HG03039 (cell line): ENCODE results near the gene DUSP23.

Experiments
- ATAC-seq: cut with Tn5 transposase; IDR thresholded peaks from one replicate; pipeline ENCODE4 v1.9.1; 2021; ENCODE audit warnings: mild to moderate bottlenecking, moderate library complexity; ENCODE audit not compliant: unreplicated experiment

DUSP23 gene

DNA sequence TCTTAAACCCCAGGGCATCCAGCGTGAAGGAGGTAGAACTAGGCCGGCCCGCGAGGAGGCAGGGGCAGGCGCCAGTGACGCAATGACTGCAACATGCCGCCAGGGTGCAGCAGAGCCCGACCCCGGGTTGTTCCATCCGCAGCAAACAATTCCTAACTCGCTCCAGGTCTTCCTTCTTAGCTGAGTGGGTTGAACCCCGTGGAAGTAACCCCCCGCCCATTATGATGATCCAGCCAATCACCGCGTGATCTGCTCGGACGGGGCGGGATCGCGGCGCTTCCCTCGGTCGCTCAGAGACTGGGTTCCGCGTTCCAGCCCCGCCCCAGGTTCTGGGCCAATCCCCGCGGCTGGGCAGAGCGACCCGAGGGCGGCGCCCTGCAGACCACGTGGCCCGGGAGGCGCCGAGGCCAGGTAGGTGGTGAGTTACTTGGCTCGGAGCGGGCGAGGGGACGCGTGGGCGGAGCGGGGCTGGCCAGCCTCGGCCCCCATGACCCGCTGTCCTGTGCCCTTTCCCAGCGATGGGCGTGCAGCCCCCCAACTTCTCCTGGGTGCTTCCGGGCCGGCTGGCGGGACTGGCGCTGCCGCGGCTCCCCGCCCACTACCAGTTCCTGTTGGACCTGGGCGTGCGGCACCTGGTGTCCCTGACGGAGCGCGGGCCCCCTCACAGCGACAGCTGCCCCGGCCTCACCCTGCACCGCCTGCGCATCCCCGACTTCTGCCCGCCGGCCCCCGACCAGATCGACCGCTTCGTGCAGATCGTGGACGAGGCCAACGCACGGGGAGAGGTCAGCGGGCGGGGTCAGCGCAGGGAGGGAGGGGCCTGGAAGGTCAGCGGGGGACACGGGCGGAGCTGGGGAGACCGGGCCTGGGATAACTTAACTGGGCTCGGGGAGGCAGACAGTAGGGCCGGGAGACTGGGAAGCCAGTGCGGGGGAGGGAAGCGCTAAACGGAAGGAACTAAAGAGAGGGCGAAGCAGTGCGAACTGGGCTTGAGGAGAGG lies at the start of gene DUSP23:
Gene DUSP23, plus strand, starts transcription at position 380 of the 1,000 bp plus-strand sequence. Its CDS starts 139 bp downstream, at position 519.
- ATAC-seq = peak; percentile 98

DNA sequence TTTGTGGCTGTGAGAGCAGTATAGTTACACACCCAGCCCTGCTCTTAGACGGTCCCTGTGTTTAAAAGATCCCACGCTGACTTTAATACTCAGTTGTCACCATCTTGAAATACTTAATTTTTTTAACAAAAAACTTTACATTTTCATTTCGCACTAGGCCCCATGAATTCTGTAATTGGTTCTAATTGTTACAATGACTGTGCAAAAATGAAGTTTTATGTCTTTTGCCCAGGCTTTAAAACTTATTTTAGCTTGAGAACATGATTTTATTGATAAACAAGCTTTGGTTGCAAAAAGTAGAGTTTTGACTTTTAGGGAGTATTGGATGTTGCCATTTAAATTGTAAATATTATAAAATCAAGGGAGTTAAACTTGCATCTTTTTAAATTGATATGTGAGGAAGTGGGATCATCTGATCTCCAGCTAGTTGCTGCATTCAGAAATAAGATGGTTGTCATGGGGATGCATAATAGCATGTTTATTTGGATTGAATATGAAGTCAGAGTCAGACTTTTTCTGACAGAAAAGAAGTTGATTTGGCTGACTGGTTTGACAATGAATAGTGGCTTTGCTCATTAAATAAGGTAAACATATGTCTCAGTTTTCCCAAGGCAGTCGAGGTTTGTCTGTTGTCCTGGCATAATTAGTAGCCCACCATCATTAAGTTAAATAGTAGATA lies 43.4 kb upstream of the DUSP23 start:
- ATAC-seq = no peak

DNA sequence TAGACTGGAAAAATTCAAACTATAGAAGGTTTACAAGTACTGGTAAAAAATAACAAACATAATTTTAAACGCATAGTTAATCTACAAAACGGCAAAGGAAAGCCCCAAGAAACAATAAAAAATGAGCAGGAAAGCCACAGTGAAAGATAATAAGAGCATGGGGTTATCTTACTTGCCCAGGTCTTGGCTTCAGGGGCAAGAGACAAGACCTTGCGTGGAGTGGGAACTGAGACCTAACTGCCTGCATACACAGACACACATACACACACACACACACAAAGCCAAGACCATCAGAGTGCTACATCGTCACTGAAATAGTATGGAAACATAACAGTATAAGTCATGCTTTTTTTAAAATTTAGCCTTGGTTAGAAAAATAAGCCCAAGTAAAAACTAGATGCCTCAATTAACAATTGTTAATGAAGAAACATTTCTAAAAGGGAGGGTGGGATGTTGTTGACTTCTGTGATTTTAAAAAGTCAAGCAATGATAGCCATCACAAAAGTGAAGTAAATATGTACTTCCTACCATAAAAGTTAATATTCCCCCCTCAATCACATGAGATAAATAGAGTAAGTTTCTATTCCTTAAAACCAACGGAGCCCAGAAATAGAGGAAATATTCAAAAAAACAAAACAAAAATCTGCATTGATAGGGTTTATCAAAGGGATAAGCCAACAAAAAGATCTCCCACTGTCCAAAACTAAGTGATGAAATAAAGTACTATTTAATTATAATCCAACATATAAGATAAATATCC lies 36.9 kb upstream of the DUSP23 start:
- no peak for ATAC-seq

DNA sequence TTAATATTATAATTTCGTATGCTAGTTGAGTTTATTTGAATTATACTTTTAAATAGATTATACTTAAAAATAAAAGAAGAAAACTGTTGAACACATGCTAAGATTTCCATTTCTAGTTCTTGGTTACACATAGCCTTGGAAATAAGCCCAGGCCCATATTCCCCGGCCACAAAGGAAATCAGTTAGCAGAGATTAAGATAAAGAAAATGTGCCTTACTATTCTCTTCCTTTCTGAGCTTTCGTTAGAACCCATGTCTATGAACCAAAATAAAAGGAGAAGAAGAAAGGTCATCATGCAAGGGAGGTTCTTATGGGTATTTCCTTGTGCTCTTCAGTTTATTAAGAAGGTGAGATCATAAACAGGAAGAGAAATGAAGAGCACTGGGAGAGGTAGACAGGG lies 34.1 kb upstream of the DUSP23 start:
- no peak for ATAC-seq

DNA sequence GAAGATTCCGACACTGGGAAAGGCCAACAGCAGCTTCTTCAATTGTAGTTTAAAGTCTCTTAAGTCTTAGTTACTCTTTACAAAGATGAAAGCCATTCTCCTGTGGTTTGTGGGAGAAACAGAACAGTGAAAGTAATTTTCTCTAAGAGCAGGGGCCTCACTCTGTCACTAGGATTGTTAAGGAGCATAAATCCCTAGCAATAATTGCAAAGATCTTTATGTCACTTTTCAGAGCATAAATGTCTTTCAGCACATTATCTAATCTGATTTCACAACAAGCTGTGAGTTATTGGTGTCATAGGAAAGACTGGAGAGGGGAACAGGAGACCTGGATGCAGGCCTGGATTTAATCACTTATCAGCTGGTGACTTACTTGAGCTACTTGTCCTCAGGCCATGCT lies 32.4 kb upstream of the DUSP23 start:
- ATAC-seq = no peak

- ATAC-seq = no peak
These were observed 31.1 kb upstream of the DUSP23 start for GRCh38 chr1:159749630-159750029.

GRCh38 chr1:159750621-159751020 lies 30.1 kb upstream of the DUSP23 start:
- ATAC-seq = no peak

DNA sequence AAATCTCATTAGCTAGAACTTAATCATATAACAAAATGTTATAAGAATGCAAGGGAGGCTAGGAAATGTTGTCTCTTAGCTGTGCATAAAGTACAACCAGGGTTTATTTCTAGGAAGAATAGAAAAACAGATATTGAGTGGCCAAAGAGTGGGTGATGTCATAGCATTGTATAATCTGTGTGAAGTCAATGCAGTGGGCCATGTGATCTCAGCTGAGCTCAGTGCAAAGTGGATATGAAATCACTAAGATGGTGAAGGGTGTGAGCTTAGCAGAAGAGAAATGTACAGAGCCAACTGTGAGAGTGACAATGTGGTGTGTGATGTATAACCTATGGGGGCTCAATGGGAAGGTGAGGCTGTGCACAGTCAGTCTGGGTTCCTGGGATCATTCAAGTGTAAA lies 29.7 kb upstream of the DUSP23 start:
- ATAC-seq = no peak

- no peak for ATAC-seq
These were observed 28.6 kb upstream of the DUSP23 start for GRCh38 chr1:159752135-159752580.

GRCh38 chr1:159753386-159753785 lies 27.4 kb upstream of the DUSP23 start:
- ATAC-seq = no peak

- ATAC-seq = no peak
These were observed 25.2 kb upstream of the DUSP23 start for GRCh38 chr1:159755451-159756007.

DNA sequence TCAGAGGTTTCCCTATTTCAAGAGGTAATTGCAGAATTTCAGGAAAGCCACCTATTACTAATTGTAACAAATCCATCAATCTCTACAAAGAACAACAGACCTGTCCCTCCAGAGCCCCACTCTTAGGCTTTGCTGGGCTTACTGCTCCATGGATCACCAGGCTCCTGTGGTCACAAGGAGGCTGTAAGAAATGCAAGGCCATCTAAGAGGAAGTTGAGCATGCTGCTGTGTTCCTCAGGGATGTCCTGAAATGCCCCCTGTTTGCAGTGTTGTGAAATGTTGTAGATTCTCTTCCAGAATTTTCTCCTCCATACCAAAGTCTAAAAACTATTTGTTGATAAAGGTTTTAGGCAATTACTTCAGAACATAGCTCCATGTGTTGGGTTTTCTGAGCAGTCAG lies 24.4 kb upstream of the DUSP23 start:
- ATAC-seq = no peak

GRCh38 chr1:159763686-159764085 lies 17.1 kb upstream of the DUSP23 start:
- no peak for ATAC-seq

DNA sequence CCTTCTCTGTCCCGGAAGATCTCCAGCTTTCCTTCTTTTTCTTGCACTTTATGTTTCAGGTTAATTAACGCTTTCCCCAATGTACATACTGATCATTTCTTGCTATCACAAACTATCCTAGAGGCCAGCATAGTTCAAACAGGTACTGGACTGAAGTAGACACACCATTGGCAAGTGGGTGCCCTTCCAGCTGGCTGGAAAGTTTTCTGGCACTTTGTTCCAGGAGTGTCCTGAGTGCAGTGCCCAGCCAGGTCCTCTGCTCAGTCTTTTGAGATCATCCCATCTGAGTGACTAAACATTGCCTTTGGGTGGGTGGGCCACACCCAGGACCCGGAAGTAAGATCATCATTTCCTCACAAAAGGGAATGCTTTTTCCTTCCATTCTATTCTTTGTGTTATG lies 15.0 kb upstream of the DUSP23 start:
- ATAC-seq = no peak

DNA sequence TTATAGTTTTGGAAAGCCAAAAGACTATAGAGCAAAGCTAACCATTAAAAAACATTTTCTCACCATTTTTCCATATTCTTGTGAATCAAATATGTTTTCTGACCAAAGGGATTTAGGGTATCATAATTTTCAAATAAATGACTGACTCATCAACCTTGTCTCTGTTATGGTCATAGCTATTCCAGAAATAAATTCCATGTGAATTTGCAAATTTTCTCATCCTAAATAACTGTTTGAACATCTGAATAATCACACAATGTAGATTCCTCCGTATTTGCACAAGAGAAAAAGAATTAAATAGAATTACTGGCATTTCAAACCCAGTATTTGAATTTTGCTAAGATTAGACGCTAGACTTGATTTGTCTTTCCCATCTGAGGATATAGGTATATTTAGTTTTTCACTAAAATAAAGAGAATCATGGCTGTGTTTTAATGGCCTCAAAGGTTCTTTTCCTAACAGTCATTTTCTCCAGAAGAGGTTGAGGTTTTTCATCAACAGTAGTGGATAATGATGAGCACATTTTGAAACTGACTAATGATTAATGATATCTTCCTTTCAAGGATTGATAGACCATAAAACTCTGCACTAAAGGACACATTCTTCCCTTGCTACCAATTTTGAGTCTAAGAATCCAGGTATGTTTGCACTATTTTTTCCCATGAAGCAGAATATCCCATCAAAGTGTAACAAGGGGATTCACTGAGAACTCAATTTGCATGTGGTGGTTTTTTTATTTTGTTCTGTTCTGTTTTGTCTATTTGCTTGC lies 9.5 kb upstream of the DUSP23 start:
- no peak for ATAC-seq

- ATAC-seq = no peak
These were observed 6.3 kb upstream of the DUSP23 start for GRCh38 chr1:159774465-159774864.

- no peak for ATAC-seq
These were observed 5.0 kb upstream of the DUSP23 start for GRCh38 chr1:159775716-159776115.

GRCh38 chr1:159778266-159778665 lies 2.5 kb upstream of the DUSP23 start:
- ATAC-seq = no peak

DNA sequence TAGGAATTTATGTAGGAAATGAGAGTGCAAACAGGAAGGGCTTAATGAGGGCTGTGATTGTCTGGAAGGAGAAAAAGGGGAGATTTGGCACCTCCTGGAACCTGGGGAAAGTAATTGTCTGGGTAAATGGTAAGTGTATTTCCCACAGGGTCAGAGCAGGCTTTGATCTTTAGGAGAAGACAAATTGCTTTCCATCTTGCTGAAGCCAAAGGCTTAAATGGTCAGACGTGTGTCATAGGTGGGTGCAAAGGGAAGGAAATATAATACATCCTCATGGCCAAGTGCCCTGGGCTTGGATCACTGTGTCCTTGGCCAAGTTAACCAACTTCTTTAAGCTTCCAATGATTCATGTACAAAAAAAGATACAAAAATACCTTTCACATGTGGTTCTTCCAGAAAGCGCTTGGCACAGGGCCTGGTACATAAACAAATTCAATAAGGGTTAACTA lies 1.3 kb upstream of the DUSP23 start:
- ATAC-seq = no peak

DNA sequence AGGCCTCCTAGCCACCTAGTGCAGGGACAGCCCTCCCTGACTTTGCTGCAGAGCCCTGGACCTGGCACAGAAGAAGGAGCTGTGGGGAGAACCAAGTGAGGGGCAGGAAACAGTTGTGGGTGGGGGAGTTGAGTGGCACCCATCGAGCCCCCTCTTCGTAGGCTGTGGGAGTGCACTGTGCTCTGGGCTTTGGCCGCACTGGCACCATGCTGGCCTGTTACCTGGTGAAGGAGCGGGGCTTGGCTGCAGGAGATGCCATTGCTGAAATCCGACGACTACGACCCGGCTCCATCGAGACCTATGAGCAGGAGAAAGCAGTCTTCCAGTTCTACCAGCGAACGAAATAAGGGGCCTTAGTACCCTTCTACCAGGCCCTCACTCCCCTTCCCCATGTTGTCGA lies 1.2 kb downstream of the DUSP23 start:
- no peak for ATAC-seq
